Stimulated activated CD4-positive, alpha-beta T cell treated with anti-CD3 and anti-CD28 coated beads, Interleukin-12 subunit alpha, Interleukin-12 subunit beta, amount 100 ng/mL, for 48 hours (primary cell): Measurements from ENCODE around the gene G6PD.

Experiments used
- DNase-seq, 3 donors: peaks; one replicate each; pipeline ENCODE4 v3.0.0-alpha.2; 2020; ENCODE audit warnings: low read depth in 2 of 3, low spot score in 1 of 3

The G6PD gene

DNA sequence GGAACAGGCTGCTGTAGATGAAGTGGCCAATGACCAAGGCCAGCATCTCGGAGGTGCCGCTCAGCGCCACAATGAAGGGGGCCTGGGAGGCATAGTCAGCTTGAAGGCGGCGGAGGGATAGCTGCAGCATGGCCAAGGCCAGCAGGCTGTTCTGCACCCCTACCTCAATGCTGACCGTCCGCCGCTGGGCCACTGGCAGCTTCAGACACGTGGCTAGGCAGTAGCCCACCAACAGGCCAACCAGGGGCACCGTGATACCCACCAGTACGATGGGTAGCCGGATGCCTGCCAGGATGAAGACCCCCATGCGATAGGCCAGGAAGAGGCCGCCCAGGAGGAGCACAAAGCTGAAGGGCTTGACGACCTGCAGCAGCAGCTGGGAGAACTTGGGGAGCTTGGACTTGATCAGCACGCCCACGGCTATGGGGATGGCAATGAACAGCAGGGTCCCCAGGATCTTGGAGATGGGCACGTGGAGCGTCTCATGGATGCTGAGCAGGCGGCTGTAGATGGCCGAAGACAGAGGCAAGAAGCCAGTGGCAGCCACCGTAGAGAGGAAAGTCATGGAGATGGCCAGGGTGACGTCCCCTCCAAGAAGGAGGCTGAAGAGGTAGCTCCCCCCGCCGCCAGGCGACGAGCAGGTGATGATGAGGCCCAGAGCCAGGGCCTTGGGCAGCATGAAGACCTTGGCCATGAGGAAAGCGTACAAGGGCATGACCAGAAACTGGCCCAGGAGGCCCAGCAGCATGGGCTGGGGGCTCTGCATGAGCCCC is 58.9 kb downstream of the G6PD start:
- DNase-seq: no peak

DNA sequence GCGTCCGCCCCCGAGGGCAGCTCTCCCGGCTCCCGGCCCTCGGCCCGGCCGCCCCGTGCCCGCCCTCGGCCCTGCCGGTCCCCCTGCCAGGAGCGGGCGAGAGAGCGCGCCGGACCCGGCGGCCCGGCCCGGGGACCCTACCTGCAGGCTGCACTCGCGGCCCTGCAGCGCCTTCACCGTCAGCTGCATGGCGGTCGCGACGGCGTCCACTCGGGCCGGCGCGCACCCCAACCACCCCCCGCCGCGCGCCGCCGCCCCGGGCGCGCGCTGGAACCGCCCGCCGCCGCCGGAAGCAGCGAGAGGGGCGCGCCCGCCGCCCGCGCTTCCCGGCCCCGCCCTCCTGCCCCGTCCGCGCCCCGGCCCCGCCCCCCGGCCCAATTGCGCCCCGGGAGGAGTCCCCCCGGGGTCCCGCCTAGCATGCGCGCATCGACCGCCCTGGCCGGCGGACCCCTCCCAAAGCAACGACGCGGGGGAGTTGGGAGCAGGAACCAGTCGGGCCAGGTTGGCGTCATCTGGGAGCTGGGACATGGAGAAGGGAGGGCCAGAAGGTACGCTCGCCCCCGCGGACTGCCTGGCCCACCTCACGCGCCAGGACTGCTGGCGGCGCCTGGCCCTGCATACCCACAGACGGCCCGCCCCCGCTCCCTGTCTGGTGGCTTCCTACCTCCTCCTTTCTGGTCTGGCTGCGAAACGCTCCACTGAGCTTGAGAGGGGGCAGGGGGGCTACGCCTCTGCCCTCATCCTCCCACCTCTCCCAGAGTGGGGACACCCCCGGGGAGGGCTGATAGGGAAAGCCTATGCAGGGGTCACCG is 60.0 kb downstream of the G6PD start, which contains the start of gene UBL4A:
TSS of gene UBL4A (minus strand) at position 220 of the 812 bp plus-strand sequence. CDS start at position 189, 31 bp downstream.
- peak in 2 of 3 donors; percentile 6 to 42 for DNase-seq

DNA sequence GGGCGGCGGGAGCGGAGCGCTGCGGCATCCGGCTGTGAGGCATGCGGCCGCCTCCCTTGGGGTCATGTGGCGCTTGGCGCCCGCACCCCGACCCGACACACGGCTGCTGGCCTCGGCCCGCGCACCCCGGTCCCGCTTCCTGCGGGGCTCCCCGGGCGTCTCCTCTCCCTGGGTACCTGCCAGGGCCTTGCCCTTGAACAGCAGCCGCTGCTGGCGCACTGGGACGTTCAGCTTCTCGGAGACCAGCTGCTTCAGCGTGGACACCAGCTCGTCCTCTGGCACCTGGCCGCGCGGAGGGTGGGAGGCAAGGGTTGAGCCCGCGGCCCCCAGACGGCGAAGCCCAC is 60.6 kb downstream of the G6PD start:
- peak in 1 of 3 donors; percentile 16 for DNase-seq

DNA sequence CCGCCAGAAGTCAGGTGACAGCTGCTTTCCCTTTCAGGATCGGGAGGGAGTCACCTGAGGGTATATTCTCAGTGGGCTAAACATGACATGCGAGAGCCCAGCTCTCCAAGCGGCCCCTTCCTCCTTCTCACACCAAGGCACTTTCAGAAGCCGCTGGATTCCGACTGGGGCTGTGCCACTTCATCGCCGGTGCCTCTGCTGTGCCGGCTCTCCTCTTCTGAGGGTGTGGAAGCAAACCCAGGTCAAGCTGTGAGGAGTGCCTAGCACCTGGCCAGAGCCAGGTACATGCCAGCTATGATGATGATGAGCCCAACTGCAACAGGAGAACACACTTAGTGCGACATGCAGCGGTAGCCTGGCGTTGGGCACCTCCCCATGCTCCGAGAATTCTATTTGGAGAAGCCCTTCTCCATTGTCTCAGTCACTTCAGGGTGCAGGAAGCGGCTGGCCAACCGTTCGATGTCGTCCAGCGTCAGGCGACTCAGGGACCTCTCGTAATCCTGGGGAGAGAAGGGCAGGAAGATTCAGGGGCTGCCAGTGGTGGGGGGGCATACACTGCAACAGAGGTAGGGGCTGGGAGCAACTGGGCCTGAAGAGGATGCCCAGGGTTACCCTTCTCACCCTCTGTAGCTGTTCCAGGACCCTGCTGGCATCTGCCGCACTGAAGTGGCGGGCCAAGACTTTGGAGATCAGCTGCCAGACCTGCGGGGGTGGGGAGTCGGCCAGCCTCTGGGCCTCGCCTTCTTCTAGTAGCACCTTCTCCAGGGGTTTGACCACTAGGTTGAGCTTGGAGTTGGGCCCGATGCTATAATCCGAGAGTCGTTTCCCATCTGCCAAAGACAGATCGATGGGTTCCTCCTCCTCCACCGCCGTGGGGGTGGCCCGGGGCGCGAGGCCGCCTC is 61.2 kb downstream of the G6PD start:
- DNase-seq: no peak

DNA sequence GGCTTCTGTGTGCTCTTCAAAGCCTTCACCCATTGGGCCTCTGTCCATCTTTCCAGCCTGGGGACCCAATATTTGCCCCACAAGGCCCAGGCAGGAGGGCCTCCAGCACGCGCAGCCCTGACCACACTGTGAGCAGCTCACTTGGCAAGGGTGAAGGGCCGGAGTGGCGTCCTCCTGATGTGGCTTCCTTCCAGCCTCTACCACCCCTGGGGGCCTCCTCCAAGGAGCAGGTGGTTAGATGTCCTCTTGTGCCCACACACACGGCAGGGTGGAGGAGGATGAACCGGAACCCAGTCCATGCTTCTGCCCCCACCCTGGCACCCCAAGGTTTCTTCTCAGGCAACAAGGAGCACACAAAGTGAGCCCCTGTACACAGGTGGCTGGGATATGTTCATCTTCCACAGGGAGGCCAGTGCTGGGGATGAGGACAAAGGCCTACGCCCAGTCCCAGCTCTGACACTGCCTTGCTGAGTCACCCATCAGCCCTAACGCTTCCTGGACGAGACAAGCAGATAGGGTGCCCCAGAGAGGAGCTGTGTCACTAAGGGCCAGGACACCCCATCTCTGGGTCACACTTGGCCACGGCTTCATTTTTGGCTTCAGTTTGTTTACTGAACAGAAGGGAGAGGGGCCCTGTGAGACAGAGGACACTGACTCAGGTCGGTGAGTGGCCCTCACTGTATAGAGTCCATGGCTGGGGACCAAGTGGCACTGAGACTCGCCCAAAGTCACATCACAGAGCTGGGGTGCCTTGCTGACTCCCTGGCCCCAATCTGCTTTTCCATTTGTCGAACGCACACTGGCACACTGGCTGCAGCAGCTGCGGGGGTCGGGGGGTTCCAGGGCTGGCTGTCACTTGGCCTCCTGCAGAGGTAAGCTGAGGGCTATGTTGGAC is 62.1 kb downstream of the G6PD start:
- DNase-seq: no peak

DNA sequence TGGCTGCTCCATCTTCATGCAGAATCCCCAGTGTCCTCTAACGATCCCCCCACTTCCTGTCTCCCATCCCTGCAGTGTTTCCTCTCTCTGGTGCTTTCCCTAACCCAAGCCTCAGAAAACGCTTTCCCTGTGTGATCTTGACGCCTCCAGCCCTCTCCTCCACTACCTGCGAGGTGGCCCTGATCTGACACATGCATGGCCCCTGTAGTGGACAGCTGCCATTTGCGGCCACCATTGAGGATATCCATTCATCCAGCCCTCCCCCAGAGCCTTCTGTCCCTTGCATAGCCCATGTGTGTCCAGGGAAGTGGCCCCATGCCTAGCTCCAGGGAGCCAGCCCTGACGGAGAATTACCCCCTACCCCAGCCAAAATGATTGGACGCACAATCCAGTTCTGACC is 63.3 kb downstream of the G6PD start:
- no peak for DNase-seq

DNA sequence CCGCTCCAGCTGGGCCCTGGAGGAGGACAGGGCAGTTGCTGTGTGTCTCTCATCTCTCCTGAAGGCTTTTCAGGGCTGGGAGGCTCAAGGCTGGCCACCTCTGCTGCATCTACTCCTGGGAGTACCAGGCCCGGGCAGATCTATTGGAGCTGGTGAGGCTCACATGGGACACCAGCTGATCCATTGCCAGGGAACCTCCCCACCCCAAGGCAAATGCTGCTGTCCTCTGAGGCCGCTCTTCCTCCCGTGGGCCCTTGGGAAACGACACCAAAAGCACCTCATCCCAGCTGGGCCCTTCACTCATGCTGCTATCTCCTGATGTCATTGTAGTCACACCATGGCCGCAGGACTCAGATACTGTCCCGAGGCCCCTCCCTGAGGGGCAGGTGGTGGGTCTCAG is 63.9 kb downstream of the G6PD start:
- DNase-seq: no peak

DNA sequence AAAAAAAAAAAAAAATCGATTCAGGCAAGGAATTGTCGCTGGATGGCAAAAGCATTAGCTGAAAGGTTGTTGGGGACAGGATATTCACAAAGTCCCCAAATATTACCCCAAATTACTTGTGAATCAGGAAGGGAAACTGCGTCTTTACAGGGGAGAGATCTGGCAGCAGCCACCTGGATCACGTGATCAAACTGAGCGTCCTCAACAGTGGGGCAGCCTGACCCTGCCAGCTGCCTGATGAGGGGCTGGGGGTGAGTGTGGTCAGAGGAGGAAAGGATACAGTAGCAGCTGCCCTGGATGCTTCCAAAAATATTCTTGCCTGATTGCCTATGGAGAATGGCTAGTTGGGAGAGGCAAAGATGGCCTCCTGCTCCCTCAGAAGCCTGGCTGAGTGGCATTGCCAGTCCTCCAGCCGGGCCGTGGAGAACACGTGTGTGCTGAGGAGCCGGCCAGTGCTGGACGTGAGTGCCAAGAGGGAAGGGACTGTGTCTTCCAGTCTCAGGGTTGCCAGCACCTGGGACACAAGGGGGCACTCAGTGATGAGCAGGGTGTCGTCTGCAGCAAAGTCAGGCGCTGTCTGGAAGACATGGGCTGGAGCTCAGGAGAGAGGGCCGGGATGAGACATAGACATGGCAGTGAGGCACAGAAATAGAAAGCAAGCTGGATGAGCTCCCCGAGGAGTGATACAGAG is 64.6 kb downstream of the G6PD start:
- DNase-seq: no peak
